HG03108 (cell line): ENCODE results near the gene PTPRM.

Experiments
- ATAC-seq: cut with Tn5 transposase; IDR thresholded peaks from one replicate; pipeline ENCODE4 v1.9.1; 2021; ENCODE audit warnings: moderate library complexity; ENCODE audit not compliant: unreplicated experiment

Gene PTPRM

DNA sequence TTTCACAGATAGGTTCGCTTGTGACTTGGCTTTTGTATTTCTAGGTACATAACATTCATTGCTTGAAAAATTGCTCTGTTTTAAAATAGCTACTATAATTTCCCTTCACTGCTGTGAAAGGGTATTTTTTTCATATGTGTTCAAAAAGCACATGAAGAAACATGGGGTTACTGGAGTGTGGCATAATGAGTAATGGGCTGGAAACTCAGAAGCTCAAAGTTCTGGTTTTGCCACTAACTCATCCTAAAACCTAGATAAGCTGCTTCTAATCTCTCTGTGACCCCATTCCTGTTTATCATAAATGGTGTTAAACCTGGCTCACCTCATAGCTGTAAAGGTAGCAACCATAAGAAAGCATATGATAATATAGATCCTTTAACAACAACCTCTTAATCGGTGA is 319.3 kb downstream of the PTPRM start:
- no peak for ATAC-seq

DNA sequence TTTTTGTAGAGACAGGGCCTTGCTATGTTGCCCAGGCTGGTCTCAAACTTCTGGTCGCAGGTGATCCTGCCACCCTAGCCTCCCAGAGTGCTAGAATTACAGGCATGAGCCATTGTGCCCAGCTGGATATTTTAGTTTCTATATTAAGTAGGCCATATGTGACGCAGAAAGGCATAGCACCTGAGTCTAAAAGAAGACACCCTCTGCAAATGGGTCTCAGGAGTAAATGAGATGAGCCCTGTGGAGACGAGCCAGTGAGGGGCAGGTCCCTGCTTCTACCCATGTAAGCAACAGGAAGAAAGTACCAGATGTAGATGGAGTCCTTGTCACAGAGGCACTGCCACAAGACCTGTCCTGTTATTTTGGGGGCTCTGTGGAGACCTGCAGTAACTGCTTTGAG is 322.4 kb downstream of the PTPRM start:
- no peak for ATAC-seq

DNA sequence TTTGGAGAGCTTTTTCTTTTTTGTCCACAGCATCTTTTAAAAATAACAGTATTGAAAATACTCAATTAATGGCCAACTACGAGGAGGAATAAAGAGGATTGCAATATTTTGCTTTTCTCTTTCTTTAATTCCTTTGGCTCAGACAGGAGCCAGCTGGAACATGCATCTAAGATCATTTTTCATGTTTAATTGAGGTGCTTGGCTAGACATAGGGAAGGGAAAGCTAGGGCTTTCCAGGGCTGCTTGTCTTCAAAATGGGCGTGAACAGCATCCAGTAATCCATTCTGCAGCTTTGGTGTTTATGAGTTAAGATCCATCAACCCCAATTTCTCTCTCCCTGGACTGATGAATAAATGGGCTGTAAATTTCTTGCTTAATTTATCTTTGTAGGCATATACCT is 323.0 kb downstream of the PTPRM start:
- ATAC-seq: no peak

DNA sequence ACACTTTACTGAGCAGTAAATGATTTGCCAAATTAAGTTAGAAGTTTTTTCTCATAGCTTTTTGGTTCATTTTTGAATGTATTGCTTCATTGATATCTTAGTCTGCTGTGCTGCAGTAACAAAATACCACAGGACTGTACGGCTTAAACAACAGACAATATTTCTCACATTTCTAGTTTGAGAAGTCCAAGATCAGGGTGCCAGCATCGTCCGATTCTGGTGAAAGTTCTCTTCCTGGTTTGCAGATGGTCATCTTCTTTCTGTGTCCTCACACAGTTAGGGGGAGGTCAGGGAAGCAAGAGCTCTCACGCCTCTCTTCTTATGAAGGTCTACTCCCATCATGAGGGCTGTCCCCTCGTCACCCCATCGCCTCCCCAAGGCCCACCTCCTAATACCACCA is 325.4 kb downstream of the PTPRM start:
- no peak for ATAC-seq

DNA sequence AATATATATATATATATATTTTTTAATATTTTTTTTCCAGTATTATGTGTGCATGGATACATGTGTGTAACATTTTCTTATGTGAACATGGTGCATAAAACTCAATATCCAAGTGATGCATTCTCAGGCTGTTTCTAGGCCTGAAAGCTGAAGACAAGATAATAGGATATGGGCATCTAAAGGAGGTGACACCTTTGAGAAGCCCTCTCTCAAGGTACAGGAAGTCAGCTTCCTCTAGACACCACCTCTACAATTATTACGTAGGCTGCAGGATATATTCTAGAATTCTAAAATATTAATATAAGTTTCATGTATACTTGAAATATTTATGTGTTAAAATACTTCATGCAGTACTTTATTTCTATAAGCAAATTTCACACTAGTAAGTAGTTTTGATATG is 327.5 kb downstream of the PTPRM start:
- ATAC-seq: no peak

DNA sequence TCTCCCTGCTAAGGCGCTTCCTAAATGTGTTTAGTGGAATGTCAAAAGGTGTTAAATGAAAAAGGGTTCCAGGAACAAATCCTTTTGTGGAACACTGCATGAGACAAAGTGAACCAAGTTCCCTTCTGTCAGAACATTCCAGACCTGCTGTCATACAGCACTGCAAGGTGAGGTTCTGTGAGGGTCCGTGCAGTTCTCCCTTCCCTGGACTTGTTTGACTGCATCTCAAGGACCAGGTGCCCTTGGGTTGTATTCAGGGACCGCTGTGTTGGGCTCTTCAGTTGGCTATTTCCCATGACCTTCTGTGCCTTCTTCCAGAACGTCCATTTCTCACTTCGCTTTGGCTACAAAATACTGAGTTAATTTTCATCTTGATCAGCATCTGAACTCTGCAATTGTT is 328.2 kb downstream of the PTPRM start:
- no peak for ATAC-seq

DNA sequence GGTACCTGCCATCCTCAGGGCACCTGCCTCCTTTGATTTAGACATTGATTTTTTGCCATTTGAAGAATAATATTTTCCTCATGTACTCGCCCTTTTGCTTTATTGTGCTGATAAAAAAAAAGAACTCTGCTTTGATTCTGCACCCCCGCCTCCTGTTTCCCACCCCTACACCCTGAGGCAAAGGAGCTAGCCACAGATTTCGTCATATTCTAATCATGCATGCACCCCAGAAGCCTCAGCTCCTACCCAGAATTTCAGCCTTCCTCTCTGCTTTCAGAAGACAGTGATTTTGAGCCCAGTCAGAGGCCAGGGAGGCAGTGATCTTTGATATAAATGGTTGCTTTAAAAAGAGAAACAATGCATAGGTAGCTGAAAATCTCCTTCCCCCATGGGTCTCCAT is 329.0 kb downstream of the PTPRM start:
- ATAC-seq: no peak

DNA sequence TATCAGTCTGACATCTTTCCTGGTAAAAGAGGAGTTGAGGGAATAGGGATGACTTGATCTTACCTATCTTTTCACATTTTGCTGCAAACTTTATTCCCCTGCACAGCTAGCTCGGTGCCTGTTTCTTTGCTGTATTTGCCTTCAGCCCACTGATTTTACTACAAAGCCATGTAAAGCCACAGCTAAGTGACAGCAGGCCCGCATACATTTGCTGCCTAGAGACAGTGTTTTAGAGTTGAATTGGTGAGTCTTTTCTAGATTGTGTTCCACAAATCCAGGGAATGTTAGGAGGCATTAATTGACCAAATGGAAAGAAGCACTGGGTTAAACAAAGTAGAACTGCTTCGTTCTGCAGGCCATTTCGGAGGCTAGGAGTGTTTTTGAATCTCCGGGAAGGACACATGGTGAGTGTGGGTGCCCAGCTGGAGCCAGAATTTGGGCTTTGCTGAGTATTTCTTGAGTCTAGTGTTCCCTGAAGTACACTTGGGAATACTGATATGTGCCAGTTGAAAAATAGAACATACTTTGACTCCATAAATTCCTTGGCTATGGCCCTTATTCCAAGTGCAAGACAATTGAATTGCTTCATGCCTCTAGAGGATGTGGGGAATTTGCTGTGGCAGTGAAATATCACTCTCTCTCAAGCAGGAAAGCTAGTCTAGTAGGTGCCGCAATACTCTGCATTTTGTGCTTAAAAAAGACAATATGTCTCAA is 329.8 kb downstream of the PTPRM start:
- ATAC-seq: no peak

DNA sequence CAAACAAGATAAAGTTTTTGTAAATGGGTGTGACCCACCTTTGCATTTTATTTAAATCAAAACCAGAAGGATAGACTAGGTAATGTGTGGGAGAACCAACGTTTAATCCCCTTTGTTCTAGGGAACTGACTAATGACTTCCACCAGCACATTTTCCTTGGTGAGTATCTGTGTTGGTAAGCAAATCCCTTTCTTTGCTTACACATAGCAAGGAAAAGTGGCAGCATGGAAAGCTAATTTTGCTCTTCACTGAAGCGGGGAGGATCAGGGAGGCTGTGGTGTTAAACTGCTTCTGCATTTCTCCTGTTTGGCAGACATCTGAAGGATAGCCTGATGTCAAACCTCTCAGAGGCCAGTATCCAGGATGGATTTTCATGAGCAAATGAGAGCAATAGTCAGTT is 331.1 kb downstream of the PTPRM start:
- ATAC-seq: no peak

DNA sequence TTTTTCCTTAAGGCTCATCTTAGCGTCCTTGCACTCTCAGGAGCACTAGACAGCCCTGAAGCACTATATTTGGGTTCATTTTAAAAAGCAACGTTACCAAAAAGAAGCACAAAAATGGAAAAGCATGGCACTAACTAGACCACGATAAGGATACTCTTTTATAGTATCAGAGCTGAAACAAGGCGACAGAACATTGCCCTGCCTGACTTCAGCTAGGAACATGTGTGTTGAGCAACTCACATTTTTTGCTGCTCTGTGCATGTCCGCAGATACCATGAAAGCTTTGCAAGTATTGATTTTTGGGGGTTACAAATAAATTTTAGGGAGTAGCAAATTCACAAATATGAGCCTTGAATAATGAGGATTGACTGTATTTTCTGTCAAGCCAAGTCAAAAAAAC is 332.0 kb downstream of the PTPRM start:
- ATAC-seq: no peak

DNA sequence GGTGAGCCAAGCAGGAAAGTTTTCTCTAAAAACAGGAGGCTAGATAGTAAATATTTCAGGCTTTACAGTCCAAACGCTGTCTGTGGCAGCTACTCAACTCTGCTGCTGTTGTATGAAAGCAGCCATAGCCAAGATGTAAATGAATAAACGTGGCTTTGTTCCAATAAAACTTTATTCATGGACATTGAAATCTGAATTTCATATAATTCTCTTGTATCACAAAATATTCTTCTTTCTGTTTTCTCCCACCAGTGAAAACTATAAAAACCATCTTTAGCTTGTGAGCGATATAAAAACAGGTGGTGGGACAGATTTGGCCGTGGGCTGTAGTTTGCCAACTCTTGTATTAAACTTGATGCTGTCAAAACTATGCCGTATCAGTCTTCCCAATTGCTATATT is 333.0 kb downstream of the PTPRM start:
- ATAC-seq: no peak

DNA sequence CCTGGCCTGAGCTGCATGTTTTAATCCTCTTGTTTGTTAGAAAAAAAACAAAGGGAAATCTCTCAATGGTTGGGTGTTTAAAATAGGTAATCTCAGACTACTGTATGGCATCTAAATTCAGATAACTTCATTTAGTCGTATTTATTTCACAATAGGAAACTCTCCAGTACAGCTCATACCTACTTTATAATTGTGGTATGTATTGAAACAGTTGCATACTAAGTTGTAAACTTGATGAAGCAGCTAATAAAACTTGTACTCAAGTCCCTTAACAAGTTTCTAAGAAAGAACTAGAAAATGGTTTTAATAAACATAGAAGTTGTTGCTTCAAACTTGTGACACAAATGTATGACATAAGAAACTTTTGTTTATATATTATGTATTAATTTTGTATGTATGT is 334.5 kb downstream of the PTPRM start:
- ATAC-seq: no peak

DNA sequence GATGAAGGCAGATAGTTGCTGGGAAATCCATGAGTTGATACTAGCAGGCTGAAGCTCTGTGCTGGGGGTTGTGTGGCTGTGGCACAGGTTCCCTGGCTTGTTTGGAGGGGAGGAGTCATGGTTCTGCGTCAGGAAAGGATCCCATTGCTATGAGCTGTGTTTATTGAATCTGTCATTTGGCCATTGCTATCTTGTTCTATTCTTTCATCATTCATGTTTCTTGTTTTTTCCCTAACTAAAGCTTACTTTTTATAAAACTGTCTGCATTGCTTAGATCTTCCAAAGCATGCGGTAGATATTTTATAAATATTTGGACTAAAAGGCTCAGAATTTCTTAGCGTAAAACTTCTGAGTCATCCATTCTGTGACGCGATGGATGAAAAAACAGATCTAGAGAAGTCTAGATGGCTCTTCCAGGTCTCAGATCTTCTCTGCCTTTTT is 335.3 kb downstream of the PTPRM start:
- ATAC-seq: no peak

DNA sequence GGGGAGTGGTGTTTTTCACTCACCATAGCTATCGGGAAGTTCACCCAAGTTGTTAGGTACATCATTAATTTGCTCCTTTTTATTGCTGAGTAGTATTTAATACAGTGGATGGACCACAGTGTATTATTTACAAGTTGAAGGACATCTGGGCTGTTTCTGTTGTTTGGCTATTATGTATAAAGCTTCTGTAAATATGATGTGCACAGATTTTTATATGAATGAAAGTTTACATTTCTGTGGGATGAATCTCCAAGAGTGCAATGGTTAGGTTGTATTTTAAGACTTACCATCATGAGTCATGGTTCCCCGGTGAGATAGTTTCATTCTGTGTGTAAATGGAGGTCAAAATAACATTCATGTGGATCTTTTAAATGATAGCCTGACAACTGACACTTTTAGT is 337.4 kb downstream of the PTPRM start:
- ATAC-seq: no peak

DNA sequence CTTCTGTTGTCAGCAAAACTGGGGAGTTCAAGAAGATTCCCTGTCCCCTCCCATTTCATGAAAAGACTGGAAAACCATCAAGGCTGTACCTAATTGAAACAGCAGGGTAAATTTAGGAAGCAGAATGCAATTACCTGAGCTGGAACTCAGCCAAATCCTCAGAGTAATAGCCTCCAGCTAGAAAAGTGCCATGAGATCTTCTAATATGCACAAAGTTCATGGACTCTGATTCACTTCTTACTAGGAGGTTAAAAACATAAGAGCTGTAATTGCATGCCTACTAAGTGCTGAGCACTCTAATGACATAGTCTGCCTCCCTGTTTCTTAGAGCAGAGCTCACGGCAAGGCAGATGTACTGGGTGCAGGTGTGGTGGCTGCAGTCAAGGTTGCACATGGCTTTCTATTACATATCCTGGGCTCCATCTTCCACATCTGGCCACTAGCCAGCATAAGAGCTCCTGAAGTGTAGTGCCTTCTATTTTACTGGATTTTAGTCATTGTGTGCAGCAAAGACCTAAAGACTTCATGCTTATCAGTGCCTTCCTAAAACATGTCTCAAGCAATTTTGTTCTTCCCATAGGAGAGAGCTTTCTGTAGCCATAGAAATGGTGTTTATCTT is 341.7 kb downstream of the PTPRM start:
- no peak for ATAC-seq

DNA sequence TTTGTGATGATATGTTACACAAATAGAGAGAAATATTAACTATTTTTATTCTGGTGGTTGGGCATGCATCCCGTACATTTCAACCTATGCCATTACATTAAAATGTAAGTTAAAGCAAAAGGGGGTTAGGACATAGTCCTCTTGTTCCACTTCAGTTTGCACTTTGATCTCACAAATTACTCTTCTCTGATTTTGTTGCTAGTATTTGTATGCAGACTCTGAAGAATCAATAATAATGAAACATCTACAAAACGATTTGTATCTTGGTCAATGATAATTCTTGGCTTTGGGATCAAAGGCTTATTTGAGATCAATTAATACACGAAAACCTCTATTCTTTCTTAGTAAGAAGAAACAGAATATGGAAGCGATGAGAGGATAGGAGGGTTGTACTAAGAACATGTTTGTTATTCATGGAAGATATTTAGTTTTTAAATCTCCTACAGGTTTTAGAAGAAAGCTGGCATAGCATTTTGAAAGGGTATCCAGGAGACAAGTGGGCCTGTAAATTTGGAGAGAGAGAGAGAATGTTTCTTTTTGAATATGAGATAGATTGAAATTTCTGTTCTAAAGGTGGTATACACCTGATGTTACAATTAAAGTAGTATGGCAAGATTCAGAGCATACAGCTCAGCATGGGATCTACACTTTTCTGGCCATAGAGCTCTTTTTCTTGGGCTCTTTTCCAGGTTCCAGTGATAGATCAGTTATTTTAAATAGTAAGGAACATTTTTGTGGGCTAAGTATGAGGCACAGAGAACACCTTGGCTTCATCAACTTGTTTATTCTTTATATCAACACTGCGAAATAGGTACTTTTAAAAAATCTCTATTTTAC is 347.9 kb downstream of the PTPRM start:
- ATAC-seq: no peak

DNA sequence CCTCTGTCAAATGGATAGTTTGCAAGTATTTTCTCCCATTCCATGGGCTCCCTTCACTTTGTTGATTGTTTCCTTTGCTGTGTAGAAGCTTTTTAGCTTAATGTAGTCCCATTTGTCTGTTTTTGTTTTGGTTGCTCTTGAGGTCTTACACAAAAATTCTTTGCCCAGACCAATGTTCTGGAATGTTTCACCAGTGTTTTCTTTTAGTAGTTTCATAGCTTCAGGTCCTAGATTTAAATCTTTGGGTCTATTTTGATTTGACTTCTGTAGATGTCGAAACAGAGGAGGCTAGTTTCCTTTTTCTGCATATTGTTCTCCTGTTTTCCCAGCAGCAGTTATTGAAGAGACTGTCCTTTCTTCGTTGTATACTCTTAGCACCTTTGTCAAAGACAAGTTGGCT is 351.6 kb downstream of the PTPRM start:
- no peak for ATAC-seq

DNA sequence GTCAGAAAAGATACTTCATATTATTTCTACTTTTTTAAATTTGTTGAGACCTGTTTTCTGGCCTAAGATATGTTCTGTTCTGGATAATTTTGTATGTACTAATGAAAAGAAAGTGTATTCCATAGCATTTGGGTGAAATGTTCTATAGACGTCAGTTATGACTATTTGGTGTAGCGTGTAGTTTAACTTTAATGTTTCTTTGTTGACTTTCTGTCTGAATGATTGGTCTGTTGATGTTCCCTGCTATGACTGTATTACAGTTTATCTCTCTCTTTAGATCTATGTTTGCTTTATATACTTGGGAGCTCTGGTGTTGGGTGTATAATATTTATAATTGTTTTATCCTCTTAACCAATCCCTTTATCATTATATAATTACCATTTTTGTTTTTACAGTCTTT is 352.4 kb downstream of the PTPRM start:
- ATAC-seq: no peak

DNA sequence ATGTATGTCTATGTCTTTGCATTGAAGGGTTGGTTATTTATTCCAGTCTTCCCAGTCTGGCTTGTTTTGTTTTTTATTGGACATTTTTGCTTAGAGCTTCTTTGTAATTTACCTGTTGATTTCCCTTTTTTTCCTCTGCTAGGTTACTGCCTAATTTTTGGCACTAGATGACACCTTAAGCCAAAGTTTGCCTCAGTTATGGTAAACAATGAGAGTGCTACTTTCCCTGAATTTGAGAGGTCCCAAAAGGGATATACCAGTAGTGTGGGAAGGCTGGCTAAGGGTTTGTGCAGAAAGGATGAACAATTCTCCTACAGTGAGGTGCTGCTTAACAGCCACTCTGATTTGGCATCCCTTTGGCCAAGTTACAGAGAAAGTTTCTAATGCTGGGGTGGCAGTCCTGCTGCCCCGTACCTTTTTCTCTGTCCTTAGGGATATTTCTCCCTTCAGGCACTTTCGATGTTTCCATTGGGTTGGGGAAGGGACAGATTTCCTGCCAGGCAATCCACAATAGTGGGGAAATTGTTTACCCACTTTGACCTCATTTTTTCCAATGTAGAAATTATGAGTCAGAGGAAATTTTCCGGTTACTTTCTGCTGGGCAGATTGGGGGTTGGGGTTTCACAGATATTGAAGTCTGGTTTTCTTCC is 354.9 kb downstream of the PTPRM start:
- no peak for ATAC-seq

DNA sequence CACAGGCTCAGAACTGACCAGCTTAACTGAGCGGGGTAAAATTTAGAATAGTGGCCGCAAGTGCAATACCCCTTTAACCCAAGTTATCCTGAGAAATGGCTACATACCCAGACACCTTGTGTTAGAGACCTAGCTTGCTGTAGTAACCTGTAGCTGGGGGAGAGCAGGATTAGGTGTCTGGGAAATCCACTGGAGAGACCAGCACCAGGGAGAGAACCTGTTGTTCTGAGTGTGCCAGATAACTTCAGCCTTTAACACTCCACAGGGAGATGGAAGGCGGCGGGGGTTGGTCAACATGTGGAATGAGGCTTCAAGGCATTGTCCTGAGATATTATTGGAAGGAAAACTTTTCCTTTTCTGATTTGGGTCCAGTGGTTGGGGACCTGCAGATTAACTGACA is 356.0 kb downstream of the PTPRM start:
- ATAC-seq: no peak

DNA sequence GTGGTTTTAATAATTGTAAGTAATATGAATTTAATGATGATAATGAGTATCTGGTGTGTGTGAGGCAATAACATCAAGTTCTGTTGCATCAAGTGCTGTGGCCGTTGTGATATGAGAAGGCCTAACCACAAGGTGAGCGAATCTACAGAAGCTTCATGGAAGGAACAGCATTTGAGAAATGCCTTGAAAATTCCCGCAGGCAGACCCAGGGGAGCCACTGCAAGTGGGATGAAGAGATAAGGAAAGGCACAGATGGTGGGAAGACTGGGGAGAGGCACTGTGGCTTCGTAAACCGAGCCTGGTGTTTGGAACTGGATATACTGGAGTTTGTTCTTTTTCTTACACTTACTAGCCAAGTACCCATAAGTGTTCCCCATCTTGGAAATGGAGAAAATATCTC is 357.5 kb downstream of the PTPRM start:
- no peak for ATAC-seq

DNA sequence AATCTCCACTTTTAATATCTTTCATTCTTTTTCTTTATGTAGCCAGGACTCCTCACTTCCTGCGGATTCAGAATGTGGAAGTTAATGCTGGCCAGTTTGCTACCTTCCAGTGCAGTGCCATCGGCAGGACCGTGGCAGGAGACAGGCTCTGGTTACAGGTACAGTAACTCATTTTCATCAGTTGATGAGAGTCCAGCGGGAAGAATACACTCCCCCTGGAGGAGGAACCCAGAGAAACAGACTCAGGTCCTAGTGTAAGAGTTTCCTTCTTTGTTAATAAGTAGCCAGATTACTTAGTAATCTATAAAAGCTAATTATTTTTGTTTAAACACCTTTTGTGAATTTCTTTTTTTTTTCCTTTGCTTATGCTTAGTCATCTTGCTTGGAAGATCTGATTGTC is 359.4 kb downstream of the PTPRM start:
- no peak for ATAC-seq
